ENCODE measurements around the gene NETO2. TPM values are rescaled to one million over a fixed set of nuclear protein-coding genes. Genes with fewer than 3 reads are reported as not detected.
A peak's percentile ranks its signal among the peaks of the same experiment; 100 is the strongest.
"Not testable (repeated sequence)": the region's sequence is repeated elsewhere in the genome, so short reads cannot be mapped to it uniquely, and the experiment has no call there.

Gene NETO2
- total RNA-seq, 1 donor from 2014 or later = 0.18 TPM

GRCh38 chr16:47067203-47067602 lies 76.5 kb downstream of the NETO2 start:
- ATAC-seq = no peak
- no peak for DNase-seq (ENCODE audit: low spot score)

GRCh38 chr16:47065766-47066688 lies 77.7 kb downstream of the NETO2 start:
- DNase-seq (ENCODE audit: low spot score) (no peak), ATAC-seq (no peak)

GRCh38 chr16:47064775-47065174 lies 79.0 kb downstream of the NETO2 start:
- ATAC-seq (no peak), DNase-seq (ENCODE audit: low spot score) (no peak)

GRCh38 chr16:47063011-47063724 lies 80.6 kb downstream of the NETO2 start:
- DNase-seq (ENCODE audit: low spot score) = peak; percentile 11
- ATAC-seq = no peak

- ATAC-seq (no peak), DNase-seq (ENCODE audit: low spot score) (peak; percentile 23)
Measured at GRCh38 chr16:47061204-47061603, 82.5 kb downstream of the NETO2 start.

GRCh38 chr16:47060596-47060995 lies 83.1 kb downstream of the NETO2 start:
- ATAC-seq (no peak), DNase-seq (ENCODE audit: low spot score) (peak; percentile 12)

- ATAC-seq = no peak
- peak; percentile 14 for DNase-seq (ENCODE audit: low spot score)
Measured at GRCh38 chr16:47059991-47060390, 83.8 kb downstream of the NETO2 start.

- ATAC-seq = not testable (repeated sequence)
Measured at GRCh38 chr16:47059130-47059529, 84.6 kb downstream of the NETO2 start.

GRCh38 chr16:47058295-47059086 lies 85.3 kb downstream of the NETO2 start:
- ATAC-seq = peak; percentile 52
- DNase-seq (ENCODE audit: low spot score) = peak; percentile 39

More at GRCh38 chr16:47059130-47059529, 84.6 kb downstream of the NETO2 start:
- peak; percentile 2 for DNase-seq (ENCODE audit: low spot score)

- DNase-seq (ENCODE audit: low spot score) (peak; percentile 5), ATAC-seq (no peak)
Measured at GRCh38 chr16:47057630-47057993, 86.1 kb downstream of the NETO2 start.

GRCh38 chr16:47056688-47057629 lies 86.8 kb downstream of the NETO2 start:
- ATAC-seq = no peak
- no peak for DNase-seq (ENCODE audit: low spot score)

GRCh38 chr16:47056061-47056460 lies 87.7 kb downstream of the NETO2 start:
- not testable (repeated sequence) for ATAC-seq; DNase-seq (ENCODE audit: low spot score)

- DNase-seq (ENCODE audit: low spot score) = no peak
- ATAC-seq = no peak
Measured at GRCh38 chr16:47055136-47055885, 88.4 kb downstream of the NETO2 start.

GRCh38 chr16:47054306-47054705 lies 89.4 kb downstream of the NETO2 start:
- no peak for ATAC-seq
- DNase-seq (ENCODE audit: low spot score) = no peak

- no peak for ATAC-seq
- no peak for DNase-seq (ENCODE audit: low spot score)
Measured at GRCh38 chr16:47053895-47054294, 89.8 kb downstream of the NETO2 start.

GRCh38 chr16:47052666-47053640 lies 90.8 kb downstream of the NETO2 start:
- ATAC-seq (no peak), DNase-seq (ENCODE audit: low spot score) (no peak)

- no peak for ATAC-seq
- DNase-seq (ENCODE audit: low spot score) = no peak
Measured at GRCh38 chr16:47051031-47051430, 92.7 kb downstream of the NETO2 start.

Measured in left lobe of liver (tissue), 2 donors.